Fibroblast of peridontal ligament (primary cell): ENCODE data around the gene SECISBP2.
"Not testable (repeated sequence)": the region's sequence is repeated elsewhere in the genome, so short reads cannot be mapped to it uniquely, and the experiment has no call there.

ENCODE experiments used
- DNase-seq: peaks from one replicate; pipeline ENCODE4 v3.0.0-alpha.2; 2010; ENCODE audit errors: extremely low read depth

Gene SECISBP2

GRCh38 chr9:89309608-89310474 is 8.5 kb upstream of the SECISBP2 start:
- DNase-seq: no peak

GRCh38 chr9:89310475-89311345 is 7.6 kb upstream of the SECISBP2 start, which contains the start of gene CKS2:
CKS2 (plus strand) TSS chr9:89311195; CDS start chr9:89311293, 98 bp downstream.
- DNase-seq: peak; percentile 100

GRCh38 chr9:89311346-89312221 is 6.7 kb upstream of the SECISBP2 start:
- DNase-seq: peak; percentile 36

- peak; percentile 37 for DNase-seq
Observed at GRCh38 chr9:89312222-89312571, 6.1 kb upstream of the SECISBP2 start.

GRCh38 chr9:89313842-89314241 is 4.5 kb upstream of the SECISBP2 start:
- DNase-seq: peak; percentile 30

- peak; percentile 12 for DNase-seq
Observed at GRCh38 chr9:89314955-89315354, 3.3 kb upstream of the SECISBP2 start.

GRCh38 chr9:89315482-89315881 is 2.8 kb upstream of the SECISBP2 start:
- no peak for DNase-seq

GRCh38 chr9:89317282-89317681 is 1.0 kb upstream of the SECISBP2 start:
- DNase-seq: no peak

- no peak for DNase-seq
Observed at GRCh38 chr9:89319015-89319905, 960 bp downstream of the SECISBP2 start.

- DNase-seq: peak; percentile 14
Observed at GRCh38 chr9:89323390-89323789, 5.1 kb downstream of the SECISBP2 start.

GRCh38 chr9:89325733-89326132 is 7.4 kb downstream of the SECISBP2 start:
- DNase-seq: no peak

GRCh38 chr9:89328064-89328463 is 9.8 kb downstream of the SECISBP2 start:
- no peak for DNase-seq

GRCh38 chr9:89329917-89330316 is 11.6 kb downstream of the SECISBP2 start:
- no peak for DNase-seq

- DNase-seq: no peak
Observed at GRCh38 chr9:89330513-89330912, 12.2 kb downstream of the SECISBP2 start.

GRCh38 chr9:89339807-89340206 is 21.5 kb downstream of the SECISBP2 start:
- no peak for DNase-seq

- DNase-seq: no peak
Observed at GRCh38 chr9:89340332-89340731, 22.0 kb downstream of the SECISBP2 start.

- DNase-seq: no peak
Observed at GRCh38 chr9:89342213-89342612, 23.9 kb downstream of the SECISBP2 start.

- no peak for DNase-seq
Observed at GRCh38 chr9:89342948-89343347, 24.6 kb downstream of the SECISBP2 start.

GRCh38 chr9:89343812-89344211 is 25.5 kb downstream of the SECISBP2 start:
- DNase-seq: not testable (repeated sequence)

- DNase-seq: no peak
Observed at GRCh38 chr9:89345476-89345875, 27.2 kb downstream of the SECISBP2 start.

- DNase-seq: no peak
Observed at GRCh38 chr9:89346696-89347095, 28.4 kb downstream of the SECISBP2 start.
